Calu3 (cell line): ENCODE results near the gene SYNPO2. TPM values are rescaled to one million over a fixed set of nuclear protein-coding genes. Genes with fewer than 3 reads are reported as not detected.
"Not testable (repeated sequence)": the region's sequence is repeated elsewhere in the genome, so short reads cannot be mapped to it uniquely, and the experiment has no call there.

Experiments used
- BruUV-seq: library from RNA; stranded (reverse); fragments of 400-500 nt; replicated peaks from 2 replicates; lab custom pipeline; 2021; lab: Mats Ljungman, UMichigan
- CTCF ChIA-PET: fragments of 300-600 bp; sonication (Branson Sonifier 250); formaldehyde crosslinking; loops from one replicate; lab custom pipeline; 2022; ENCODE audit warnings: antibody characterized with exemption; lab: Charles Lee
- DNase-seq: peaks from one replicate; pipeline ENCODE4 v3.0.0; 2022
- H3K27ac Mint-ChIP-seq: one replicate; pipeline ENCODE4 v1.8.0; 2022; ENCODE audit warnings: mixed read lengths; ENCODE audit not compliant: unreplicated experiment
- H3K27me3 Mint-ChIP-seq: one replicate; pipeline ENCODE4 v1.8.0; 2022; ENCODE audit warnings: mixed read lengths; ENCODE audit not compliant: unreplicated experiment
- H3K36me3 Mint-ChIP-seq: one replicate; pipeline ENCODE4 v1.8.0; 2022; ENCODE audit warnings: mild to moderate bottlenecking, moderate library complexity, mixed read lengths; ENCODE audit not compliant: insufficient read depth, unreplicated experiment
- H3K4me1 Mint-ChIP-seq: one replicate; pipeline ENCODE4 v1.8.0; 2022; ENCODE audit warnings: mild to moderate bottlenecking, low read depth, mixed read lengths; ENCODE audit not compliant: unreplicated experiment
- H3K4me3 Mint-ChIP-seq: one replicate; pipeline ENCODE4 v1.8.0; 2022; ENCODE audit warnings: mild to moderate bottlenecking, low read depth, moderate library complexity, mixed read lengths; ENCODE audit not compliant: unreplicated experiment
- H3K9me3 Mint-ChIP-seq: one replicate; pipeline ENCODE4 v1.8.0; 2022; ENCODE audit warnings: low read depth, mixed read lengths; ENCODE audit not compliant: unreplicated experiment
- CTCF ChIP-seq: fragments of 200-600 bp; IDR thresholded peaks from one replicate; pipeline ENCODE4 v1.8.0; 2022; ENCODE audit warnings: antibody characterized with exemption; ENCODE audit not compliant: unreplicated experiment
- intact Hi-C: fragments of 100-400 bp; cut with micrococcal nuclease; formaldehyde crosslinking; loops from one replicate; pipeline ENCODE4 v1.10.0; 2022; ENCODE audit not compliant: unreplicated experiment
- total RNA-seq: library from RNA; stranded (reverse); gene quantifications from 2 replicates; pipeline ENCODE4 v1.2.3, GENCODE V29; 2022

SYNPO2 gene
- total RNA-seq, 1 experiment from 2014 or later, result 0.17 TPM

- no peak overlapping the region for H3K4me3 Mint-ChIP-seq
- CTCF ChIA-PET, result interaction anchor here (0.7 kb wide), 1 partner anchor 171 kb away, joined by 3 read pairs; no protein-coding TSS in a partner anchor
- no peaks in the 10 kb centered on the region for H3K4me1 Mint-ChIP-seq
- no peak for TF ChIP-seq CTCF
- H3K36me3 Mint-ChIP-seq, result no peaks in the 10 kb centered on the region
- no peak overlapping the region for H3K27ac Mint-ChIP-seq
- BruUV-seq, result no TSS peak
- no peaks in the 10 kb centered on the region for H3K9me3 Mint-ChIP-seq
- no peak for DNase-seq
- no peaks in the 10 kb centered on the region for H3K27me3 Mint-ChIP-seq
- intact Hi-C loops, result no loop called here
These were observed 129.0 kb downstream of the SYNPO2 start for GRCh38 chr4:119017636-119018035.

- no peak overlapping the region for H3K4me3 Mint-ChIP-seq
- H3K27ac Mint-ChIP-seq, result no peak overlapping the region
- no peaks in the 10 kb centered on the region for H3K27me3 Mint-ChIP-seq
- no peaks in the 10 kb centered on the region for H3K4me1 Mint-ChIP-seq
- BruUV-seq, result no TSS peak
- DNase-seq, result no peak
- CTCF ChIA-PET, result interaction anchor here (0.6 kb wide), 1 partner anchor 37 kb away, joined by 3 read pairs; no protein-coding TSS in a partner anchor
- TF ChIP-seq CTCF, result no peak
- no peaks in the 10 kb centered on the region for H3K36me3 Mint-ChIP-seq
- H3K9me3 Mint-ChIP-seq, result no peaks in the 10 kb centered on the region
- intact Hi-C loops, result no loop called here
These were observed 131.5 kb downstream of the SYNPO2 start for GRCh38 chr4:119020158-119020557.

GRCh38 chr4:119022520-119022919 is 133.9 kb downstream of the SYNPO2 start:
- DNase-seq, H3K36me3 Mint-ChIP-seq, H3K27ac Mint-ChIP-seq, H3K4me3 Mint-ChIP-seq, intact Hi-C loops, CTCF ChIA-PET, H3K9me3 Mint-ChIP-seq, BruUV-seq, H3K27me3 Mint-ChIP-seq, H3K4me1 Mint-ChIP-seq: not testable (repeated sequence)

GRCh38 chr4:119024102-119024501 is 135.4 kb downstream of the SYNPO2 start:
- no peaks in the 10 kb centered on the region for H3K4me1 Mint-ChIP-seq
- intact Hi-C loops, result no loop called here

More at GRCh38 chr4:119024102-119024501, 135.4 kb downstream of the SYNPO2 start:
- Mint-ChIP-seq H3K4me3 (no peak overlapping the region), H3K36me3 (no peaks in the 10 kb centered on the region), H3K9me3 (no peaks in the 10 kb centered on the region), H3K27me3 (no peaks in the 10 kb centered on the region), H3K27ac (no peak overlapping the region)
- CTCF ChIA-PET, result no interaction called here
- BruUV-seq, result no TSS peak
- no peak for DNase-seq
- no peak for TF ChIP-seq CTCF
